ENCODE results near the gene TYMS.

TYMS gene

GRCh38 chr18:615092-615521 is 42.3 kb upstream of the TYMS start:
- TF ChIP-seq POLR2AphosphoS5 (IDR thresholded peaks at IDR 0.05; ENCODE audit: low read depth, low read length) (no peak), REST (IDR thresholded peaks at IDR 0.05; ENCODE audit: insufficient read depth in 1 of 2, low read depth in 2 of 2, low read length in 2 of 2) (no peak), SIN3A (IDR thresholded peaks at IDR 0.05; ENCODE audit: borderline replicate concordance, insufficient read depth, low read length) (no peak), FOXP2 (optimal IDR thresholded peaks at IDR 0.05; ENCODE audit: borderline replicate concordance, extremely low read depth, extremely low read length, insufficient read depth) (no peak), TAF1 (IDR thresholded peaks at IDR 0.05; ENCODE audit: borderline replicate concordance, insufficient read depth, low read length) (no peak)

GRCh38 chr18:615773-616172 is 41.7 kb upstream of the TYMS start:
- no peak for TF ChIP-seq SIN3A (IDR thresholded peaks at IDR 0.05; ENCODE audit: borderline replicate concordance, insufficient read depth, low read length)
- no peak for TF ChIP-seq TAF1 (IDR thresholded peaks at IDR 0.05; ENCODE audit: borderline replicate concordance, insufficient read depth, low read length)
- TF ChIP-seq FOXP2 (optimal IDR thresholded peaks at IDR 0.05; ENCODE audit: borderline replicate concordance, extremely low read depth, extremely low read length, insufficient read depth): no peak
- no peak for TF ChIP-seq REST (IDR thresholded peaks at IDR 0.05; ENCODE audit: insufficient read depth in 1 of 2, low read depth in 2 of 2, low read length in 2 of 2)
- no peak for TF ChIP-seq POLR2AphosphoS5 (IDR thresholded peaks at IDR 0.05; ENCODE audit: low read depth, low read length)

GRCh38 chr18:616380-616995 is 41.0 kb upstream of the TYMS start:
- TF ChIP-seq POLR2AphosphoS5 (IDR thresholded peaks at IDR 0.05; ENCODE audit: low read depth, low read length) (no peak), REST (IDR thresholded peaks at IDR 0.05; ENCODE audit: insufficient read depth in 1 of 2, low read depth in 2 of 2, low read length in 2 of 2) (no peak)

- TF ChIP-seq TAF1 (IDR thresholded peaks at IDR 0.05; ENCODE audit: borderline replicate concordance, insufficient read depth, low read length) (no peak), FOXP2 (optimal IDR thresholded peaks at IDR 0.05; ENCODE audit: borderline replicate concordance, extremely low read depth, extremely low read length, insufficient read depth) (no peak), SIN3A (IDR thresholded peaks at IDR 0.05; ENCODE audit: borderline replicate concordance, insufficient read depth, low read length) (no peak), REST (IDR thresholded peaks at IDR 0.05; ENCODE audit: insufficient read depth in 1 of 2, low read depth in 2 of 2, low read length in 2 of 2) (no peak), POLR2AphosphoS5 (IDR thresholded peaks at IDR 0.05; ENCODE audit: low read depth, low read length) (no peak)
Measured at GRCh38 chr18:617970-618504, 39.4 kb upstream of the TYMS start.

- TF ChIP-seq TAF1 (IDR thresholded peaks at IDR 0.05; ENCODE audit: borderline replicate concordance, insufficient read depth, low read length) (no peak), FOXP2 (optimal IDR thresholded peaks at IDR 0.05; ENCODE audit: borderline replicate concordance, extremely low read depth, extremely low read length, insufficient read depth) (no peak), POLR2AphosphoS5 (IDR thresholded peaks at IDR 0.05; ENCODE audit: low read depth, low read length) (no peak), REST (IDR thresholded peaks at IDR 0.05; ENCODE audit: insufficient read depth in 1 of 2, low read depth in 2 of 2, low read length in 2 of 2) (no peak), SIN3A (IDR thresholded peaks at IDR 0.05; ENCODE audit: borderline replicate concordance, insufficient read depth, low read length) (no peak)
Measured at GRCh38 chr18:618618-619017, 38.8 kb upstream of the TYMS start.
